SH-SY5Y (cell line): Measurements from ENCODE around the gene ASTN1.

Experiments used
- GATA2 ChIP-seq: IDR thresholded peaks from 2 replicates; pipeline ENCODE4 v1.6.1; 2011; ENCODE audit warnings: mild to moderate bottlenecking, low read depth, low read length
- GATA3 ChIP-seq: IDR thresholded peaks from 2 replicates; pipeline ENCODE4 v1.6.1; 2011; ENCODE audit warnings: low read depth, mild to moderate bottlenecking, low read length, moderate library complexity

DNA sequence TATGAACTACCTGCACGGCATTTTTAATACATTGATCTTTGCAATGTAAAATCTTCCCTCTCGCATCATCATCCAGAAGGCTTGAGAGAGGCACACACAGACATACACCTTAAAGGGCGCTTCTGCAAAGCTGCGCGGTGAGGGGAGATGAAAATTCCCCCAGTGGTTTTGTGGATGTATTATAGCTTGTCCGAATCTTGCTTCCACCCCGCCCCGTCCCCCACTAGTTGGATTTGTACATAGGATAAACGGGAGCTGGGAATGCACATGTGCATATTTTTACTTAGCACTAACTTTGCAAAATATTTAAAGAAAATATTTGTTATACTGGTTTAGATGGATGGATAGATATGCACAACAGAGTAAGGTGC is 542 bp upstream of the ASTN1 start:
- no peak for TF ChIP-seq GATA2
- TF ChIP-seq GATA3, result no peak
